Lung (tissue), 12 donors: ENCODE data around the gene SGTB. TPM values are rescaled to one million over a fixed set of nuclear protein-coding genes. Genes with fewer than 3 reads are reported as not detected.
"Not testable (repeated sequence)": the region's sequence is repeated elsewhere in the genome, so short reads cannot be mapped to it uniquely, and the experiment has no call there.

Experiments
- ATAC-seq: fragments of 200-7000 bp; cut with Tn5 transposase; one replicate; pipeline ENCODE4 v1.9.1; 2020; ENCODE audit warnings: moderate number of reproducible peaks; ENCODE audit not compliant: insufficient read depth, low FRiP score
- DNase-seq, 3 donors: peaks; one replicate each; pipeline ENCODE4 v3.0.0-alpha.2; 2013 to 2017
- H3K27ac ChIP-seq, 2 donors: one replicate each; pipeline ENCODE4 v1.5.1; 2013; ENCODE audit warnings: mild to moderate bottlenecking in 2 of 2, moderate library complexity in 2 of 2, control low read depth in 1 of 2, inconsistent platforms in 1 of 2, low read depth in 1 of 2, low read length in 1 of 2
- H3K27me3 ChIP-seq, 3 donors: one replicate each; pipeline ENCODE4 v1.5.1; 2013; ENCODE audit warnings: low read length in 2 of 3; ENCODE audit not compliant: control insufficient read depth in 3 of 3, insufficient read depth in 3 of 3
- H3K36me3 ChIP-seq, 4 donors: one replicate each; pipeline ENCODE4 v1.5.1; 2013; ENCODE audit warnings: low read length in 4 of 4, mild to moderate bottlenecking in 1 of 4, moderate library complexity in 1 of 4; ENCODE audit not compliant: control insufficient read depth in 4 of 4, insufficient read depth in 4 of 4
- H3K4me1 ChIP-seq, 5 donors: one replicate each; pipeline ENCODE4 v1.5.1; 2013; ENCODE audit warnings: low read length in 5 of 5, mild to moderate bottlenecking in 2 of 5, moderate library complexity in 1 of 5; ENCODE audit not compliant: control insufficient read depth in 5 of 5, insufficient read depth in 5 of 5
- H3K4me3 ChIP-seq: one replicate; pipeline ENCODE4 v1.5.1; 2013; ENCODE audit warnings: mild to moderate bottlenecking, control low read depth, moderate library complexity
- H3K9ac ChIP-seq, 2 donors: one replicate each; pipeline ENCODE4 v1.5.1; 2013; ENCODE audit warnings: low read length in 2 of 2, control low read depth in 1 of 2; ENCODE audit not compliant: insufficient read depth in 1 of 2
- H3K9me3 ChIP-seq, 4 donors: one replicate each; pipeline ENCODE4 v1.5.1; 2013; ENCODE audit warnings: low read length in 3 of 4, mild to moderate bottlenecking in 1 of 4, moderate library complexity in 1 of 4; ENCODE audit not compliant: control insufficient read depth in 4 of 4, insufficient read depth in 3 of 4
- CTCF ChIP-seq: IDR thresholded peaks from 2 replicates; pipeline ENCODE4 v1.5.1; 2012; ENCODE audit warnings: mild to moderate bottlenecking; ENCODE audit errors: control extremely low read depth, extremely low read depth
- WGBS, 2 donors: extraction: QIAGEN DNeasy Blood & Tissue Kit; methylation state at CpG; one replicate each; pipeline ENCODE4 v1.1.7; 2013; 5-methylcytosine and 5-hydroxymethylcytosine counted together
- polyA plus RNA-seq, 2 donors: library from polyadenylated mRNA; stranded (reverse); fragments of 200-250 nt; gene quantifications; one replicate each; pipeline ENCODE4 v1.2.1, GENCODE V29; 2013
- total RNA-seq, 2 donors: library from RNA; depleted of rRNA in 1 of 2; stranded (reverse); fragments of >200 nt in 1 of 2; gene quantifications; one replicate each; pipeline ENCODE4 v1.2.1, GENCODE V29; 2014 to 2021
- donor health status: control.
- donor health status: control.
- donor health status: Bipolar disorder and iron deficiency.
- donor health status: healthy.
- donor health status: DM: yes; HTN: yes; CAD: no.

Gene SGTB
- total and polyA plus RNA-seq, 4 donors, result 2.5 to 11.1 (median 10.0) TPM

- H3K9ac ChIP-seq, result no peak overlapping the region
Measured at GRCh38 chr5:65738305-65738704, 16.4 kb upstream of the SGTB start.

DNA sequence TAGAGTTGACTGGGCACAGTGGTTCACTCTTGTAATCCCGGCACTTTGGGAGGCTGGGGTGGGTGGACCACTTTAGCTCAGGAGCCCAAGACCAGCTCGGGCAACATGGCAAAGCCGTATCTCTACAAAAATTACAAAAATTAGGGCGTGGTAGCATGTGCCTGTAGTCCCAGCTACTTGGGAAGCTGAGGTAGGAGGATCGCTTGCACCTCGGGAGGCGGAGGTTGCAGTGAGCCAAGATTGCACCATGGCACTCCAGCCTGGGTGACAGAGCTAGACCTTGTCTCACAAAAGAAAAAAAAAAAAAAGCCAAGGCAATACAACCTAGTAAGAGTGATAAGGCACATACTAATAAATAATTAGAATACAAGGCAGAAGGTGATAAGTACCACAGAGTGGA, 15.9 kb upstream of the SGTB start:
- Histone ChIP-seq H3K27ac (no peak overlapping the region), H3K9ac (no peak overlapping the region), H3K4me3 (no peak overlapping the region), H3K4me1 (peaks cover 0 to 6% (median 0%) of the 10 kb centered on the region in 5 donors), H3K27me3 (no peaks in the 10 kb centered on the region), H3K36me3 (no peaks in the 10 kb centered on the region), H3K9me3 (no peaks in the 10 kb centered on the region)
- DNase-seq (no peak), ATAC-seq (no peak)
- WGBS, 2 donors, result 71 to 87% methylated on average over 7 of the region's 7 CpGs
- no peak for TF ChIP-seq CTCF

More at GRCh38 chr5:65738305-65738704, 16.4 kb upstream of the SGTB start:
- H3K36me3 ChIP-seq, result no peaks in the 10 kb centered on the region
- H3K9me3 ChIP-seq, result no peaks in the 10 kb centered on the region
- peaks cover 0 to 8% (median 0%) of the 10 kb centered on the region in 5 donors for H3K4me1 ChIP-seq
- DNase-seq, result no peak
- no peak overlapping the region for H3K4me3 ChIP-seq
- H3K27ac ChIP-seq, result no peak overlapping the region
- WGBS, 2 donors, result 81 to 84% methylated on average over 4 of the region's 4 CpGs
- no peaks in the 10 kb centered on the region for H3K27me3 ChIP-seq
- TF ChIP-seq CTCF, result no peak
- ATAC-seq, result no peak

DNA sequence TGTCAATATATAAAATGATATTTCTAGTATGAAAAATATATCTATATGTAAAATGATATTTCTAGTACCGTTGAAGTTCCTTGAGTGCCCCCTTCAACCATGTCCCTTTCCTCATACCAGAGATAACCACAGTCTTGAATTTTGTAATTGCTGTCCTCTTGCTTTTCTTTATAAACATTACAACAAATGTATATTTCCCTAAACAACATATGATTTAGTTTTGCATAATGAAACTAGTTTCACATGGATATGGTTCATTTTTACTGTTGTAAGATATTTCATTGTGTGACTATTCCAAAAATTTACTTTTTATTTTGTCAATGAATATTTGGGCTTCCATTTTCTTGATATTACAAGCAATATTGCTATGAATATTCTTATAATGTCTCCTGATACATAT, 14.1 kb upstream of the SGTB start:
- Histone ChIP-seq H3K4me3 (no peak overlapping the region), H3K9ac (no peak overlapping the region), H3K36me3 (no peaks in the 10 kb centered on the region), H3K4me1 (no peaks in the 10 kb centered on the region), H3K9me3 (no peaks in the 10 kb centered on the region), H3K27ac (no peak overlapping the region), H3K27me3 (no peaks in the 10 kb centered on the region)
- ATAC-seq, result no peak
- TF ChIP-seq CTCF, result no peak
- no peak for DNase-seq
- 56 to 62% methylated on average over 1 of the region's 1 CpG for WGBS, 2 donors

- Histone ChIP-seq H3K4me3 (no peak overlapping the region), H3K27me3 (no peaks in the 10 kb centered on the region), H3K27ac (no peak overlapping the region), H3K9ac (no peak overlapping the region), H3K4me1 (no peaks in the 10 kb centered on the region), H3K9me3 (no peaks in the 10 kb centered on the region), H3K36me3 (no peaks in the 10 kb centered on the region)
- DNase-seq, result no peak
- no peak for TF ChIP-seq CTCF
- WGBS, 2 donors, result 43 to 67% methylated on average over 1 of the region's 1 CpG
- ATAC-seq, result no peak
Measured at GRCh38 chr5:65734921-65735320, 13.0 kb upstream of the SGTB start.

- H3K4me1 ChIP-seq, H3K27me3 ChIP-seq, H3K36me3 ChIP-seq, H3K9ac ChIP-seq, DNase-seq, H3K9me3 ChIP-seq, H3K4me3 ChIP-seq, H3K27ac ChIP-seq, ATAC-seq: not testable (repeated sequence)
- 40 to 55% methylated on average over 7 of the region's 7 CpGs for WGBS, 2 donors
Measured at GRCh38 chr5:65734196-65734775, 12.4 kb upstream of the SGTB start.
